ENCODE measurements around the gene SLC34A1. TPM values are rescaled to one million over a fixed set of nuclear protein-coding genes. Genes with fewer than 3 reads are reported as not detected.

SLC34A1 gene
- total RNA-seq, 4 donors from 2014 or later = not detected

GRCh38 chr5:177350776-177351391, 33.4 kb upstream of the SLC34A1 start:
- no peak for TF ChIP-seq CTCF (IDR thresholded peaks at IDR 0.05; ENCODE audit: low read depth)

DNA sequence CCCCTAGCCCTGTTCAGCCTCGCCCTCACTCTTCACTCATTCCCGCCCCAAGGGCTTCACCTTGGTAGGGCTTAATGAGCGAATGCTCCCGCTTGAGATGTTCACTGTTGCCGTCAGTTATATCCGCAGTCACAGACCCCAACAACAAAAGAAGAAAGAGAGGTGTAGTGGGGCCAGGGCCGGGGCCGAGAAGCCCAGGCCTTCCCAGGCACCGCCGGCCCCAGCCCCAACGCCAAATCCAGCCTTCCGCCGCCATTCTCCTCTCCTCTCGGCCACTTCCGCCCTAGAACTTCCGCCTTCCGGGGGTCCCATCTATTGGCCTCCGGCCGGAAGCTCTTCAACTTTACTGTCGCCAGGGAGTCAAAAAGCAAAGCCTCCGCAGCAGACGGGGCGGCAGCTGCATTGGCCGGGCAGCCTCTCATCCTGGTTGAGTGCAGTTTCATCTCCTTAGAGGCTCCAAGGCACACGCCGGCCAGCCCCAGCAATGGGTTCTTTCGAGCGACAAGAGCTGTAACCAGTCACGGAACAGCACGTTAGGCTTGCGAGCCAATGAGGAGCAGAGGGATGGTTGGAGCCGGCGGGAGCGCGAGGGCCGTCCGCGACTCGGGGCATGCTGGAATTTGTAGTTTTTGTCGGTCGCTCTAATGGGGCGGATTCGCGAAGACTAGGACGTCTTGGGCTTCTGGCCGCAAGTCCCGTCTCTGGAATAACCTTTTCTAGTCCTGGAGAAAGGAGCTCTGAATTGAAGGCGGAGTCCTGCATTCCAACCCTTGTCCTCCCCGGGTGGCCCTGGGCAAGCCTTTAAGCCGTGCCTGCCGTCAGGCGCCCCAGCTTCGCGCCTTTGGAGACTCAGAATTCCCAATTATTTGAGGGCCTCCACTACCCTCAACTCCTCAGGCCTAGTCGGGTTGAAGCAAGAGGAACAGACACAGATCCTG, 32.6 kb upstream of the SLC34A1 start, which contains the start of gene LMAN2:
TSS of gene LMAN2 (minus strand) at position 277 of the 938 bp plus-strand sequence. CDS start at position 256, 21 bp downstream.
- no peak for TF ChIP-seq CTCF (IDR thresholded peaks at IDR 0.05; ENCODE audit: low read depth)

DNA sequence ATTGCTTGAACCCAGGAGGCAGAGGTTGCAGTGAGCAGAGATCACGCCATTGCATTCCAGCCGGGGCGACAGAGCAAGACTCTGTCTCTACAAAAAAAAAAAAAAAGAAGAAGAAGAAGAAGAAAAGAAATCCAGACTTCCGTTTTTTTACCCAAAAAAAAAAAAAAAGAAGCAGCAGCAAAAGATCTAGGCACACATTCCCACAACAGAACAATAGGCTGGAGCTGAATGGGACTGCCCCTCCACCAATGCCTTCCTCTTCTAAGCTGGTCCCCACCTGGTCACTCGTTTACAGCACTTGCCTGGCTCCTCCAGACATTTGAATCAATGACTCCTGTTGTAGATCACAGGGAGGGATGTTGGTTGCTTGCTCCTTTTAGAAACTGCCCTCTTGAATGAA, 31.1 kb upstream of the SLC34A1 start:
- TF ChIP-seq CTCF (IDR thresholded peaks at IDR 0.05; ENCODE audit: low read depth) = no peak

DNA sequence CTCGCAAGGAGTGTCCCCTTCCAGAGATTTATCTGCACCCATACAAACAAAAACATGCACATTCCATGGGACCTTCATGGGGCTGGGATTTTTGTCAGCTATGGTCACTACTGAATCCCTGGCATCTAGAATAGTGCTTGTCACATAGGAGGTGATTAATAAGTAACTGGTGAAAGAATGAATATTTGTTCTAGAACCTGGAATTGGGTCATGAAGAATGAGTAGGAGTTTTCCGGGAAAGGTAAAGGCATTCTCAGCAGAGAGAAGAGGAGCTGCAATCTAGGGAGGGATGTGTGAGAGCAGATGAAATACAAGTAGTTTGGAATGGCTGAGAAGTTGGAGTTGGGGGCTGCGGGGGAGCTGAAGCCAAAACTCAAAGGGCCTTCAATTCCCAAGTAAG, 30.0 kb upstream of the SLC34A1 start:
- no peak for TF ChIP-seq CTCF (IDR thresholded peaks at IDR 0.05; ENCODE audit: low read depth)

GRCh38 chr5:177354711-177355110, 29.5 kb upstream of the SLC34A1 start:
- no peak for TF ChIP-seq CTCF (IDR thresholded peaks at IDR 0.05; ENCODE audit: low read depth)

DNA sequence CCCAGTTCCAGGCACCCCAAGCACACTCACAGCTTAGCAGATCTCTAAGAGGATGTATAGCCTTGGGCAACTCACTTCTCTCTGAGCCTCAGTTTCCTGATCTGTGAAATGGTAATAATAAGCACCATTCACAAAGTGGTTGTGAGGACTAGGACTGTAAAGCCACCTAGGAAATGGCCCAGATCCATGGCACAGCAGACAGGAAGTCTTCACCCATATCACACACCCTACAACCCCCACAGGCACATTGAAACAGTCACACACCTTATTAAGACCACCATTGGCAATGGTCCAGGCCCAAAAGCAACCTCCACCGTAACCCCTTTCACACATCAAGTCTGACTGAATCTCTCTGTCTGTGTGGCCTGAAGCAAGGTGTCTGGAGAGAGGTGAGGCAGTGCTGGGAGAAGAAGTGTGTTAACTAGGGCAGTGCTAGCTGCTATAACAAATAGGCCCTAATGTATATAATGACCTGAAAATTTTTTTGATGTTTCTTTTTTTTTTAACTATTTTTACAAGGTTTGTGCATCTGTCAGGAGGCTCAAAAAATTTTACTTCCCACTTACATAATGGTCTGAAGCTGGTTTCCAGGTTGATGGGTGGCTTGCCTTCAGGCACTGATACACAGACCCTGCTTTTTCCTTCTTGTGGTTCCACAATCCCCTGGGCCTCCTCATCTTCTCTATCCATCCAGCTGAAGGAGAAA, 28.9 kb upstream of the SLC34A1 start:
- TF ChIP-seq CTCF (IDR thresholded peaks at IDR 0.05; ENCODE audit: low read depth) = no peak

GRCh38 chr5:177355868-177356168, 28.4 kb upstream of the SLC34A1 start:
- TF ChIP-seq CTCF (IDR thresholded peaks at IDR 0.05; ENCODE audit: low read depth) = no peak
